Parathyroid adenoma (tissue), 2 donors: ENCODE results near the gene FAM163B.

Experiments
- H2AFZ ChIP-seq: fragments of 300-600 bp; sonication (generic); one replicate; pipeline ENCODE4 v1.7.0; 2017; ENCODE audit warnings: antibody characterized with exemption, mild to moderate bottlenecking
- H3K27ac ChIP-seq: fragments of 300-600 bp; sonication (generic); one replicate; pipeline ENCODE4 v1.7.0; 2017
- H3K27me3 ChIP-seq: fragments of 300-600 bp; sonication (generic); one replicate; pipeline ENCODE4 v1.7.0; 2017; ENCODE audit warnings: low read length; ENCODE audit not compliant: control insufficient read depth, insufficient read depth
- H3K36me3 ChIP-seq: fragments of 300-600 bp; sonication (generic); one replicate; pipeline ENCODE4 v1.7.0; 2017; ENCODE audit warnings: low read length; ENCODE audit not compliant: control insufficient read depth, insufficient read depth
- H3K4me1 ChIP-seq: fragments of 300-600 bp; sonication (generic); one replicate; pipeline ENCODE4 v1.7.0; 2017; ENCODE audit warnings: control low read depth
- H3K4me2 ChIP-seq: fragments of 300-600 bp; sonication (generic); one replicate; pipeline ENCODE4 v1.7.0; 2017; ENCODE audit warnings: low read length
- H3K4me3 ChIP-seq: fragments of 300-600 bp; sonication (generic); one replicate; pipeline ENCODE4 v1.7.0; 2017; ENCODE audit warnings: low read depth, low read length
- H3K79me2 ChIP-seq: fragments of 300-600 bp; sonication (generic); one replicate; pipeline ENCODE4 v1.7.0; 2017; ENCODE audit warnings: control low read depth
- H3K9ac ChIP-seq: fragments of 300-600 bp; sonication (generic); one replicate; pipeline ENCODE4 v1.7.0; 2017; ENCODE audit warnings: mild to moderate bottlenecking
- H3K9me3 ChIP-seq: fragments of 300-600 bp; sonication (generic); one replicate; pipeline ENCODE4 v1.7.0; 2017; ENCODE audit warnings: low read length; ENCODE audit not compliant: control insufficient read depth
- TF ChIP-seq, protein P1 (sequence below): fragments of 300-600 bp; sonication (generic); IDR thresholded peaks from one replicate; pipeline ENCODE4 v1.7.0; 2017; ENCODE audit warnings: antibody characterized with exemption, mild to moderate bottlenecking
- donor health status: primary hyperparathyroidism.

The FAM163B gene

DNA sequence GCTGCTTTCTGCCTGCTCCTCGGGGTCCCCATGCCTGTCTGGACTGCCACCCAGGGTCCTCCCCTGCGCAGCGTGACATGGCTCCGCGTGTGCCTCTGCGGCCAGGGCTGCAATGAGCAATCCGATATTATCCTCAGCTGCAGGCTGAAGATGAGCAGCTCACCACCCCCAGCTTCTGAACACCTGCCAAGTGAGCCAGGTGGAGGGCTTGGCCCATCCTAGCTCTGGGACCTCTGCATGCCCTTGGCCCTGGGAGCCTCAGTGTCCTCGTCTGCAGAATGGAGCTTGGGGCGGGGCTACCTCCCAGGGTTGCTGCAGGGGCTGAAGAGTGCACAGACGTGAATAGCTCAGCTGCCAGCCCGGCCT, 80.3 kb downstream of the FAM163B start:
- TF ChIP-seq, protein P1, sequence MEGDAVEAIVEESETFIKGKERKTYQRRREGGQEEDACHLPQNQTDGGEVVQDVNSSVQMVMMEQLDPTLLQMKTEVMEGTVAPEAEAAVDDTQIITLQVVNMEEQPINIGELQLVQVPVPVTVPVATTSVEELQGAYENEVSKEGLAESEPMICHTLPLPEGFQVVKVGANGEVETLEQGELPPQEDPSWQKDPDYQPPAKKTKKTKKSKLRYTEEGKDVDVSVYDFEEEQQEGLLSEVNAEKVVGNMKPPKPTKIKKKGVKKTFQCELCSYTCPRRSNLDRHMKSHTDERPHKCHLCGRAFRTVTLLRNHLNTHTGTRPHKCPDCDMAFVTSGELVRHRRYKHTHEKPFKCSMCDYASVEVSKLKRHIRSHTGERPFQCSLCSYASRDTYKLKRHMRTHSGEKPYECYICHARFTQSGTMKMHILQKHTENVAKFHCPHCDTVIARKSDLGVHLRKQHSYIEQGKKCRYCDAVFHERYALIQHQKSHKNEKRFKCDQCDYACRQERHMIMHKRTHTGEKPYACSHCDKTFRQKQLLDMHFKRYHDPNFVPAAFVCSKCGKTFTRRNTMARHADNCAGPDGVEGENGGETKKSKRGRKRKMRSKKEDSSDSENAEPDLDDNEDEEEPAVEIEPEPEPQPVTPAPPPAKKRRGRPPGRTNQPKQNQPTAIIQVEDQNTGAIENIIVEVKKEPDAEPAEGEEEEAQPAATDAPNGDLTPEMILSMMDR, result no peak
- Histone ChIP-seq H2AFZ (no peak overlapping the region), H3K4me1 (no peaks in the 10 kb centered on the region), H3K9ac (no peak overlapping the region), H3K27me3 (peaks cover 4% of the 10 kb centered on the region), H3K4me2 (no peak overlapping the region), H3K4me3 (no peak overlapping the region), H3K27ac (no peak overlapping the region), H3K36me3 (no peaks in the 10 kb centered on the region), H3K79me2 (no peaks in the 10 kb centered on the region), H3K9me3 (no peaks in the 10 kb centered on the region)

DNA sequence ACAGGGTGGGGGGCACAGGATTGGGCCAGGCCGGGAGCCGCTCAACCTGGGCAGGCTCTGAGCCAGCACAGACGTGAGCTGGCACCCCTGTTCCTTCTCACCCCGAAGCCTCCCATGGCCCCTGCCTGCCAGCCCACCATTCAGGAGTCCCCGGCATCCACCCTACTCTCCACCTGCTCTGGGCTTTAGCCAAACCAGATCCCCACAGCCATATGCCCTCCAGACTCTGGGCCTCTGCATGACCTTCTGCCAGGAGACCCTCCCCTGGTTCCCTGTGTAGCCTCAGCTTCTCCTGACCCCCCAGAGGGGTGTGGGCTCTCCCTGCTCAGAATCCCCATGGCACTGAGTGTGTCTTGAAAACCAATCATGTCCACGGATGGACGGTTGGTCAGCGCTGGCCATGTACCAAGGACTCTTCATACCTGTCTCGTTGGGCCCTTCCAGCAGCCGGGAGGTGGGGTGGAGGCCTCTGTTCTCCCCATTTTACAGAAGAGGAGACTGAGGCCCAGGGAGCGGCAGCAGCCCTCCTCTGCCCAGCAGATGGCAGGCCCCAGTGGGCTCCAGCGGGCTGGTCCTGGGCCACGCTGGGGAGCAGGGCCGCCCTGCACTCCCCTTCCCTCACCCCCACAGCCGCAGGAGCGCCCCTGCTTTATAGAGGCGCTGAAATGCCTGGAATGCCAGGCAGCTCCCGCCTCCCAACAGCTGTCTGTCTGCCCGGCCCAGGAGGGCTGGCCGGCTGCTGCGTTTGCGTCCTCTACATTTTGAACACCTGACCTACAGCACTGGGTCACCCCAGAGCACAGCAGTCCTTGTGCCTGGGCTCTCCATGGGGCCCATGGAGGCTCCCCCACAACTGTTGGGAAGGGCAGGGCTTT, 81.0 kb downstream of the FAM163B start:
- Histone ChIP-seq H3K4me3 (no peak overlapping the region), H3K27ac (no peak overlapping the region), H3K36me3 (no peaks in the 10 kb centered on the region), H3K9ac (no peak overlapping the region), H2AFZ (no peak overlapping the region), H3K79me2 (no peaks in the 10 kb centered on the region), H3K4me1 (no peaks in the 10 kb centered on the region), H3K9me3 (no peaks in the 10 kb centered on the region), H3K4me2 (no peak overlapping the region), H3K27me3 (peaks cover 4% of the 10 kb centered on the region)
- TF ChIP-seq, protein P1, result no peak

DNA sequence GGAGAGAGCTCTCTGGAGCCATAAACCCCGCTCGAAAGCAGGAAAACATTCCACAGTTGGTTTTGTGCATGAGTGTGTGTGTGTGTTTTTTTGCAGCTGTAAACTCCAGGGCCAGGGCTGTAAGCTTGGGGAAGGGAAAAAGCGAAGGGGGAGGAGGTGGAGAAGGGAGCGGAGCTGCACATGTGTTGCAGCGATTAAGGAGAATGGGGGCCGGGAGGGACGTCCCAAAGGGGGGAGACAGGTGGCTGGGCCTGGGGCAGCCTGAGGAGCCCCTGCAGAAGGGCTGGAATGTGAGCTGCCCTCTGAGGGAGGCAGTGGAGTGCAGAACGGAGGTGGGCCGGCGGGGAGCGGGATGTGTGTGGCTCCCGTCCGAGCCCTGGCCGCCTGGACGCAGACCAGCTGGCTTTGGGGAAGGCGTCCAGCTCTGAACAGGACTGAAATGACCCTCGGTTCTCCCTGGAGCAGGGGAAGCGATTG, 81.7 kb downstream of the FAM163B start:
- Histone ChIP-seq H3K79me2 (no peaks in the 10 kb centered on the region), H3K4me1 (no peaks in the 10 kb centered on the region), H2AFZ (no peak overlapping the region), H3K4me3 (no peak overlapping the region), H3K27ac (no peak overlapping the region), H3K27me3 (peaks cover 4% of the 10 kb centered on the region), H3K9me3 (no peaks in the 10 kb centered on the region), H3K9ac (no peak overlapping the region), H3K36me3 (no peaks in the 10 kb centered on the region), H3K4me2 (no peak overlapping the region)
- TF ChIP-seq, protein P1, result no peak
